Adrenal gland (tissue), 5 donors: ENCODE data around the gene BAMBI.

Experiments used
- POLR2A ChIP-seq, 2 donors: fragments of 450-650 bp; IDR thresholded peaks; one replicate each; pipeline ENCODE4 v1.6.1; 2017; ENCODE audit warnings: antibody characterized with exemption in 2 of 2, mild to moderate bottlenecking in 2 of 2, moderate library complexity in 1 of 2
- TF ChIP-seq, protein P1 (sequence below), 6 experiments: fragments of 450-650 bp in 4 of 6; fragments of 200-600 bp in 2 of 6; sonication (generic) in 1 of 6; IDR thresholded peaks; 1 replicate in 5 of 6; 2 replicates in 1 of 6; pipeline versions ENCODE4 v1.5.1 to v1.8.0; 2016 to 2021; ENCODE audit warnings: antibody characterized with exemption in 6 of 6, mild to moderate bottlenecking in 2 of 6, moderate library complexity in 1 of 6
- donor health status: DM: no; HTN: no; CAD: no.

GRCh38 chr10:28687683-28688001 is 10.3 kb downstream of the BAMBI start:
- TF ChIP-seq, protein P1, sequence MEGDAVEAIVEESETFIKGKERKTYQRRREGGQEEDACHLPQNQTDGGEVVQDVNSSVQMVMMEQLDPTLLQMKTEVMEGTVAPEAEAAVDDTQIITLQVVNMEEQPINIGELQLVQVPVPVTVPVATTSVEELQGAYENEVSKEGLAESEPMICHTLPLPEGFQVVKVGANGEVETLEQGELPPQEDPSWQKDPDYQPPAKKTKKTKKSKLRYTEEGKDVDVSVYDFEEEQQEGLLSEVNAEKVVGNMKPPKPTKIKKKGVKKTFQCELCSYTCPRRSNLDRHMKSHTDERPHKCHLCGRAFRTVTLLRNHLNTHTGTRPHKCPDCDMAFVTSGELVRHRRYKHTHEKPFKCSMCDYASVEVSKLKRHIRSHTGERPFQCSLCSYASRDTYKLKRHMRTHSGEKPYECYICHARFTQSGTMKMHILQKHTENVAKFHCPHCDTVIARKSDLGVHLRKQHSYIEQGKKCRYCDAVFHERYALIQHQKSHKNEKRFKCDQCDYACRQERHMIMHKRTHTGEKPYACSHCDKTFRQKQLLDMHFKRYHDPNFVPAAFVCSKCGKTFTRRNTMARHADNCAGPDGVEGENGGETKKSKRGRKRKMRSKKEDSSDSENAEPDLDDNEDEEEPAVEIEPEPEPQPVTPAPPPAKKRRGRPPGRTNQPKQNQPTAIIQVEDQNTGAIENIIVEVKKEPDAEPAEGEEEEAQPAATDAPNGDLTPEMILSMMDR (IDR thresholded peaks at IDR 0.05) = no peak
- no peak for TF ChIP-seq POLR2A (IDR thresholded peaks at IDR 0.05)
